Activated naive CD8-positive, alpha-beta T cell (primary cell): ENCODE measurements around the gene C21orf91.

Experiments used
- H3K27ac Mint-ChIP-seq: one replicate; pipeline ENCODE4 v1.8.0; 2021; ENCODE audit warnings: mixed read lengths
- H3K27me3 Mint-ChIP-seq: one replicate; pipeline ENCODE4 v1.8.0; 2021; ENCODE audit warnings: mixed read lengths
- H3K36me3 Mint-ChIP-seq: one replicate; pipeline ENCODE4 v1.8.0; 2021; ENCODE audit warnings: mixed read lengths
- H3K4me1 Mint-ChIP-seq: one replicate; pipeline ENCODE4 v1.8.0; 2021; ENCODE audit warnings: low read depth, mixed read lengths
- H3K4me3 Mint-ChIP-seq: one replicate; pipeline ENCODE4 v1.8.0; 2021; ENCODE audit warnings: mild to moderate bottlenecking, mixed read lengths
- H3K9me3 Mint-ChIP-seq: one replicate; pipeline ENCODE4 v1.8.0; 2021; ENCODE audit warnings: low read depth, mixed read lengths

The C21orf91 gene

GRCh38 chr21:17789656-17790055 is 29.5 kb downstream of the C21orf91 start:
- H3K36me3 Mint-ChIP-seq, result peaks cover 35% of the 10 kb centered on the region
- H3K27me3 Mint-ChIP-seq, result no peaks in the 10 kb centered on the region
- H3K4me3 Mint-ChIP-seq, result peak overlapping the region; percentile 73
- H3K9me3 Mint-ChIP-seq, result no peaks in the 10 kb centered on the region
- H3K4me1 Mint-ChIP-seq, result peaks cover 89% of the 10 kb centered on the region
- H3K27ac Mint-ChIP-seq, result peak overlapping the region; percentile 80

- peaks cover 33% of the 10 kb centered on the region for H3K36me3 Mint-ChIP-seq
- H3K4me1 Mint-ChIP-seq, result peaks cover 90% of the 10 kb centered on the region
- H3K9me3 Mint-ChIP-seq, result no peaks in the 10 kb centered on the region
- H3K27ac Mint-ChIP-seq, result peak overlapping the region; percentile 83
- H3K4me3 Mint-ChIP-seq, result peak overlapping the region; percentile 63
- no peaks in the 10 kb centered on the region for H3K27me3 Mint-ChIP-seq
Measured at GRCh38 chr21:17789069-17789468, 30.1 kb downstream of the C21orf91 start.

- Mint-ChIP-seq H3K4me1 (peaks cover 97% of the 10 kb centered on the region), H3K4me3 (peak overlapping the region; percentile 63), H3K27ac (peak overlapping the region; percentile 95), H3K9me3 (no peaks in the 10 kb centered on the region), H3K27me3 (no peaks in the 10 kb centered on the region), H3K36me3 (peaks cover 27% of the 10 kb centered on the region)
Measured at GRCh38 chr21:17786851-17787181, 32.3 kb downstream of the C21orf91 start.

GRCh38 chr21:17786071-17786850 is 32.9 kb downstream of the C21orf91 start:
- H3K4me1 Mint-ChIP-seq, result peaks cover 97% of the 10 kb centered on the region
- H3K9me3 Mint-ChIP-seq, result no peaks in the 10 kb centered on the region
- H3K36me3 Mint-ChIP-seq, result peaks cover 23% of the 10 kb centered on the region
- peak overlapping the region; percentile 95 for H3K27ac Mint-ChIP-seq
- no peaks in the 10 kb centered on the region for H3K27me3 Mint-ChIP-seq
- H3K4me3 Mint-ChIP-seq, result peak overlapping the region; percentile 63

GRCh38 chr21:17785403-17785788 is 33.8 kb downstream of the C21orf91 start:
- Mint-ChIP-seq H3K4me3 (peak overlapping the region; percentile 74), H3K9me3 (no peaks in the 10 kb centered on the region), H3K4me1 (peaks cover 99% of the 10 kb centered on the region), H3K27ac (peak overlapping the region; percentile 95), H3K27me3 (no peaks in the 10 kb centered on the region), H3K36me3 (peaks cover 21% of the 10 kb centered on the region)

- H3K4me3 Mint-ChIP-seq, result peak overlapping the region; percentile 74
- no peaks in the 10 kb centered on the region for H3K27me3 Mint-ChIP-seq
- peaks cover 99% of the 10 kb centered on the region for H3K4me1 Mint-ChIP-seq
- peaks cover 22% of the 10 kb centered on the region for H3K36me3 Mint-ChIP-seq
- no peaks in the 10 kb centered on the region for H3K9me3 Mint-ChIP-seq
- peak overlapping the region; percentile 95 for H3K27ac Mint-ChIP-seq
Measured at GRCh38 chr21:17784604-17785402, 34.4 kb downstream of the C21orf91 start.

- Mint-ChIP-seq H3K36me3 (peaks cover 26% of the 10 kb centered on the region), H3K9me3 (no peaks in the 10 kb centered on the region), H3K27me3 (no peaks in the 10 kb centered on the region), H3K27ac (peak overlapping the region; percentile 95), H3K4me1 (peaks cover 99% of the 10 kb centered on the region), H3K4me3 (peak overlapping the region; percentile 74)
Measured at GRCh38 chr21:17784180-17784598, 35.0 kb downstream of the C21orf91 start.

GRCh38 chr21:17783481-17784179 is 35.5 kb downstream of the C21orf91 start:
- Mint-ChIP-seq H3K9me3 (no peaks in the 10 kb centered on the region), H3K27me3 (no peaks in the 10 kb centered on the region), H3K4me1 (peaks cover 99% of the 10 kb centered on the region), H3K4me3 (peak overlapping the region; percentile 74), H3K27ac (peak overlapping the region; percentile 95), H3K36me3 (peaks cover 26% of the 10 kb centered on the region)

GRCh38 chr21:17783003-17783402 is 36.2 kb downstream of the C21orf91 start:
- Mint-ChIP-seq H3K27me3 (no peaks in the 10 kb centered on the region), H3K36me3 (peaks cover 26% of the 10 kb centered on the region), H3K4me3 (peak overlapping the region; percentile 74), H3K9me3 (no peaks in the 10 kb centered on the region), H3K27ac (peak overlapping the region; percentile 95), H3K4me1 (peaks cover 94% of the 10 kb centered on the region)

GRCh38 chr21:17782051-17782450 is 37.1 kb downstream of the C21orf91 start:
- peak overlapping the region; percentile 95 for H3K27ac Mint-ChIP-seq
- H3K4me1 Mint-ChIP-seq, result peaks cover 93% of the 10 kb centered on the region
- peaks cover 21% of the 10 kb centered on the region for H3K36me3 Mint-ChIP-seq
- peak overlapping the region; percentile 72 for H3K4me3 Mint-ChIP-seq
- H3K27me3 Mint-ChIP-seq, result no peaks in the 10 kb centered on the region
- no peaks in the 10 kb centered on the region for H3K9me3 Mint-ChIP-seq

- Mint-ChIP-seq H3K27ac (peak overlapping the region; percentile 95), H3K27me3 (no peaks in the 10 kb centered on the region), H3K4me1 (peaks cover 93% of the 10 kb centered on the region), H3K36me3 (peaks cover 16% of the 10 kb centered on the region), H3K9me3 (no peaks in the 10 kb centered on the region), H3K4me3 (peak overlapping the region; percentile 72)
Measured at GRCh38 chr21:17781524-17781923, 37.6 kb downstream of the C21orf91 start.

- Mint-ChIP-seq H3K9me3 (no peaks in the 10 kb centered on the region), H3K27ac (peak overlapping the region; percentile 95), H3K27me3 (no peaks in the 10 kb centered on the region), H3K4me3 (peak overlapping the region; percentile 72), H3K36me3 (peaks cover 8% of the 10 kb centered on the region), H3K4me1 (peaks cover 92% of the 10 kb centered on the region)
Measured at GRCh38 chr21:17780539-17780938, 38.6 kb downstream of the C21orf91 start.

- Mint-ChIP-seq H3K4me3 (peak overlapping the region; percentile 72), H3K27me3 (no peaks in the 10 kb centered on the region), H3K4me1 (peaks cover 92% of the 10 kb centered on the region), H3K9me3 (no peaks in the 10 kb centered on the region), H3K27ac (peak overlapping the region; percentile 95), H3K36me3 (peaks cover 5% of the 10 kb centered on the region)
Measured at GRCh38 chr21:17779980-17780379, 39.2 kb downstream of the C21orf91 start.

GRCh38 chr21:17779496-17779895 is 39.7 kb downstream of the C21orf91 start:
- Mint-ChIP-seq H3K27me3 (no peaks in the 10 kb centered on the region), H3K9me3 (peaks cover under 1% of the 10 kb centered on the region), H3K36me3 (peaks cover 6% of the 10 kb centered on the region), H3K4me3 (no peak overlapping the region), H3K27ac (peak overlapping the region; percentile 95), H3K4me1 (peaks cover 90% of the 10 kb centered on the region)
